Nephron progenitor cell (in vitro differentiated cells): ENCODE results near the gene PRKG1.

ENCODE experiments used
- DNase-seq: peaks from one replicate; pipeline ENCODE4 v3.0.0; 2021
- H3K27ac Mint-ChIP-seq: 2 replicates; pipeline ENCODE4 v1.8.0; 2021; ENCODE audit warnings: mild to moderate bottlenecking, moderate library complexity, mixed read lengths
- H3K27me3 Mint-ChIP-seq: 2 replicates; pipeline ENCODE4 v1.8.0; 2021; ENCODE audit warnings: mild to moderate bottlenecking, low read depth, mixed read lengths; ENCODE audit not compliant: poor library complexity
- H3K36me3 Mint-ChIP-seq: 2 replicates; pipeline ENCODE4 v1.8.0; 2021; ENCODE audit warnings: low read depth, mixed read lengths
- H3K4me1 Mint-ChIP-seq: 2 replicates; pipeline ENCODE4 v1.8.0; 2021; ENCODE audit warnings: mixed read lengths
- H3K4me3 Mint-ChIP-seq: 2 replicates; pipeline ENCODE4 v1.8.0; 2021; ENCODE audit warnings: mild to moderate bottlenecking, moderate library complexity, mixed read lengths
- H3K9me3 Mint-ChIP-seq: 2 replicates; pipeline ENCODE4 v1.8.0; 2021; ENCODE audit warnings: mild to moderate bottlenecking, moderate library complexity, mixed read lengths
- TF ChIP-seq, protein P1 (sequence below): fragments of 200-600 bp; sonication (generic); IDR thresholded peaks from 2 replicates; pipeline ENCODE4 v1.5.0; 2021; ENCODE audit warnings: antibody characterized with exemption

Gene PRKG1

GRCh38 chr10:51926337-51926736 lies 852.0 kb downstream of the PRKG1 start:
- no peaks in the 10 kb centered on the region for H3K27me3 Mint-ChIP-seq
- H3K4me3 Mint-ChIP-seq: no peak overlapping the region
- H3K36me3 Mint-ChIP-seq: peaks cover 10% of the 10 kb centered on the region
- H3K4me1 Mint-ChIP-seq: peaks cover 11% of the 10 kb centered on the region
- no peak for DNase-seq
- TF ChIP-seq, protein P1, sequence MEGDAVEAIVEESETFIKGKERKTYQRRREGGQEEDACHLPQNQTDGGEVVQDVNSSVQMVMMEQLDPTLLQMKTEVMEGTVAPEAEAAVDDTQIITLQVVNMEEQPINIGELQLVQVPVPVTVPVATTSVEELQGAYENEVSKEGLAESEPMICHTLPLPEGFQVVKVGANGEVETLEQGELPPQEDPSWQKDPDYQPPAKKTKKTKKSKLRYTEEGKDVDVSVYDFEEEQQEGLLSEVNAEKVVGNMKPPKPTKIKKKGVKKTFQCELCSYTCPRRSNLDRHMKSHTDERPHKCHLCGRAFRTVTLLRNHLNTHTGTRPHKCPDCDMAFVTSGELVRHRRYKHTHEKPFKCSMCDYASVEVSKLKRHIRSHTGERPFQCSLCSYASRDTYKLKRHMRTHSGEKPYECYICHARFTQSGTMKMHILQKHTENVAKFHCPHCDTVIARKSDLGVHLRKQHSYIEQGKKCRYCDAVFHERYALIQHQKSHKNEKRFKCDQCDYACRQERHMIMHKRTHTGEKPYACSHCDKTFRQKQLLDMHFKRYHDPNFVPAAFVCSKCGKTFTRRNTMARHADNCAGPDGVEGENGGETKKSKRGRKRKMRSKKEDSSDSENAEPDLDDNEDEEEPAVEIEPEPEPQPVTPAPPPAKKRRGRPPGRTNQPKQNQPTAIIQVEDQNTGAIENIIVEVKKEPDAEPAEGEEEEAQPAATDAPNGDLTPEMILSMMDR: no peak
- H3K27ac Mint-ChIP-seq: no peak overlapping the region
- H3K9me3 Mint-ChIP-seq: peaks cover 15% of the 10 kb centered on the region

DNA sequence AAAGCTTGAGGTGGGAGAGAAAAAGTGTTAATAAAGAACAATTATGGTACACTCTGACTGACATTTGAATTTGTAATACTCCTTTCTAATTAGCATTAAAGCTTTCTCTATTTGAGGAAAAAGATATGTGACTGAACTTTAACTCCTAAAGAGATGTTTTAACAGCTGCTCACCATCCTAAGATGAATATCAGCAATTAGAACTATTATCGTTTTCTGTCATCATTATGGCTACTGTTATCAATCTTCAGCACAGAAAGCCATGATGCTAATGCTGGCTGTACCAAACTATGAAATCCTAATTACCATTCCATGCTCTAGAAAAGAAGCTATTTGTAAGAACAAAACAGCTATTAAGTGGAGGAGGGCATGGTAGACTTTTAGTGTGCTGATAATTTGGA lies 853.9 kb downstream of the PRKG1 start:
- H3K9me3 Mint-ChIP-seq: peaks cover 15% of the 10 kb centered on the region
- H3K36me3 Mint-ChIP-seq: peaks cover 10% of the 10 kb centered on the region
- peaks cover 11% of the 10 kb centered on the region for H3K4me1 Mint-ChIP-seq
- H3K4me3 Mint-ChIP-seq: no peak overlapping the region
- no peaks in the 10 kb centered on the region for H3K27me3 Mint-ChIP-seq
- TF ChIP-seq, protein P1: no peak
- DNase-seq: no peak
- no peak overlapping the region for H3K27ac Mint-ChIP-seq

GRCh38 chr10:51932530-51932929 lies 858.2 kb downstream of the PRKG1 start:
- H3K27me3 Mint-ChIP-seq: no peaks in the 10 kb centered on the region
- H3K9me3 Mint-ChIP-seq: no peaks in the 10 kb centered on the region

GRCh38 chr10:51934373-51934772 lies 860.1 kb downstream of the PRKG1 start:
- no peaks in the 10 kb centered on the region for H3K9me3 Mint-ChIP-seq
- H3K27ac Mint-ChIP-seq: no peak overlapping the region
- H3K27me3 Mint-ChIP-seq: no peaks in the 10 kb centered on the region
- DNase-seq: no peak
- H3K4me3 Mint-ChIP-seq: no peak overlapping the region
- TF ChIP-seq, protein P1: no peak
- no peaks in the 10 kb centered on the region for H3K4me1 Mint-ChIP-seq
- no peaks in the 10 kb centered on the region for H3K36me3 Mint-ChIP-seq

More at GRCh38 chr10:51932530-51932929, 858.2 kb downstream of the PRKG1 start:
- Mint-ChIP-seq H3K27ac (no peak overlapping the region), H3K36me3 (no peaks in the 10 kb centered on the region), H3K4me1 (peaks cover 5% of the 10 kb centered on the region), H3K4me3 (no peak overlapping the region)
- no peak for DNase-seq
- TF ChIP-seq, protein P1: no peak

- Mint-ChIP-seq H3K27ac (no peak overlapping the region), H3K4me1 (no peaks in the 10 kb centered on the region), H3K27me3 (no peaks in the 10 kb centered on the region), H3K9me3 (no peaks in the 10 kb centered on the region), H3K4me3 (no peak overlapping the region), H3K36me3 (no peaks in the 10 kb centered on the region)
- TF ChIP-seq, protein P1: no peak
- no peak for DNase-seq
These were observed 861.1 kb downstream of the PRKG1 start for GRCh38 chr10:51935341-51935740.

GRCh38 chr10:51937308-51938140 lies 863.2 kb downstream of the PRKG1 start:
- H3K27me3 Mint-ChIP-seq: no peaks in the 10 kb centered on the region
- no peaks in the 10 kb centered on the region for H3K36me3 Mint-ChIP-seq
- DNase-seq: no peak
- no peaks in the 10 kb centered on the region for H3K4me1 Mint-ChIP-seq
- no peak overlapping the region for H3K27ac Mint-ChIP-seq
- H3K4me3 Mint-ChIP-seq: no peak overlapping the region
- peaks cover 3% of the 10 kb centered on the region for H3K9me3 Mint-ChIP-seq
- TF ChIP-seq, protein P1: no peak
